ENCODE measurements around the gene VASH1. TPM values are rescaled to one million over a fixed set of nuclear protein-coding genes. Genes with fewer than 3 reads are reported as not detected.
A peak's percentile ranks its signal among the peaks of the same experiment; 100 is the strongest.

Gene VASH1
- total RNA-seq, 1 donor from 2014 or later: 13.6 TPM

- Histone ChIP-seq H3K79me2 (ENCODE audit: insufficient read depth, low read length) (no peaks in the 10 kb centered on the region), H3K36me3 (ENCODE audit: insufficient read depth, low read length) (no peaks in the 10 kb centered on the region), H3K9ac (ENCODE audit: low read length) (no peak overlapping the region), H3K4me1 (ENCODE audit: insufficient read depth, low read length) (no peaks in the 10 kb centered on the region), H4K20me1 (ENCODE audit: insufficient read depth, low read length) (no peaks in the 10 kb centered on the region), H3K27me3 (ENCODE audit: insufficient read depth, low read length) (peaks cover 7% of the 10 kb centered on the region), H3K4me2 (ENCODE audit: low read length) (peak overlapping the region; percentile 65), H2AFZ (ENCODE audit: low read depth, low read length) (peak overlapping the region; percentile 56), H3K4me3 (ENCODE audit: insufficient read depth, low read depth, low read length) (peak overlapping the region; percentile 10), H3K27ac (ENCODE audit: low read depth, low read length) (no peak overlapping the region), H3K9me3 (ENCODE audit: insufficient read depth, low read depth, low read length) (no peaks in the 10 kb centered on the region)
- Mint-ChIP-seq H3K4me1 (ENCODE audit: low read depth, unreplicated experiment) (peaks cover 6% of the 10 kb centered on the region), H3K36me3 (ENCODE audit: low read depth, unreplicated experiment) (no peaks in the 10 kb centered on the region), H3K4me3 (ENCODE audit: unreplicated experiment) (no peak overlapping the region), H3K27me3 (ENCODE audit: low read depth, unreplicated experiment) (peaks cover 21% of the 10 kb centered on the region), H3K27ac (ENCODE audit: unreplicated experiment) (no peak overlapping the region), H3K9me3 (ENCODE audit: unreplicated experiment) (peaks cover 5% of the 10 kb centered on the region)
- TF ChIP-seq CTCF (IDR thresholded peaks at IDR 0.05; ENCODE audit: insufficient read depth, low read depth, low read length): no peak
- TF ChIP-seq EZH2 (IDR thresholded peaks at IDR 0.05; ENCODE audit: insufficient read depth, low read length): no peak
- FAIRE-seq: no peak
- DNase-seq (ENCODE audit: low read depth): no peak
Measured at GRCh38 chr14:76827696-76828296, 66.5 kb downstream of the VASH1 start.

GRCh38 chr14:76828339-76829012, 67.2 kb downstream of the VASH1 start:
- Histone ChIP-seq H3K9ac (ENCODE audit: low read length) (no peak overlapping the region), H3K36me3 (ENCODE audit: insufficient read depth, low read length) (no peaks in the 10 kb centered on the region), H4K20me1 (ENCODE audit: insufficient read depth, low read length) (no peaks in the 10 kb centered on the region), H3K79me2 (ENCODE audit: insufficient read depth, low read length) (no peaks in the 10 kb centered on the region), H3K4me3 (ENCODE audit: insufficient read depth, low read depth, low read length) (peak overlapping the region; percentile 10), H3K9me3 (ENCODE audit: insufficient read depth, low read depth, low read length) (no peaks in the 10 kb centered on the region), H3K4me2 (ENCODE audit: low read length) (peak overlapping the region; percentile 65), H3K27me3 (ENCODE audit: insufficient read depth, low read length) (peaks cover 7% of the 10 kb centered on the region), H3K27ac (ENCODE audit: low read depth, low read length) (no peak overlapping the region), H2AFZ (ENCODE audit: low read depth, low read length) (peak overlapping the region; percentile 56), H3K4me1 (ENCODE audit: insufficient read depth, low read length) (no peaks in the 10 kb centered on the region)
- FAIRE-seq: no peak
- TF ChIP-seq CTCF (IDR thresholded peaks at IDR 0.05; ENCODE audit: insufficient read depth, low read depth, low read length) (no peak), EZH2 (IDR thresholded peaks at IDR 0.05; ENCODE audit: insufficient read depth, low read length) (no peak)
- no peak overlapping the region for H3K4me3 Mint-ChIP-seq (ENCODE audit: unreplicated experiment)
- DNase-seq (ENCODE audit: low read depth): no peak
- H3K36me3 Mint-ChIP-seq (ENCODE audit: low read depth, unreplicated experiment): no peaks in the 10 kb centered on the region
- peaks cover 5% of the 10 kb centered on the region for H3K9me3 Mint-ChIP-seq (ENCODE audit: unreplicated experiment)
- H3K27ac Mint-ChIP-seq (ENCODE audit: unreplicated experiment): no peak overlapping the region
- peaks cover 6% of the 10 kb centered on the region for H3K4me1 Mint-ChIP-seq (ENCODE audit: low read depth, unreplicated experiment)
- peaks cover 21% of the 10 kb centered on the region for H3K27me3 Mint-ChIP-seq (ENCODE audit: low read depth, unreplicated experiment)

DNA sequence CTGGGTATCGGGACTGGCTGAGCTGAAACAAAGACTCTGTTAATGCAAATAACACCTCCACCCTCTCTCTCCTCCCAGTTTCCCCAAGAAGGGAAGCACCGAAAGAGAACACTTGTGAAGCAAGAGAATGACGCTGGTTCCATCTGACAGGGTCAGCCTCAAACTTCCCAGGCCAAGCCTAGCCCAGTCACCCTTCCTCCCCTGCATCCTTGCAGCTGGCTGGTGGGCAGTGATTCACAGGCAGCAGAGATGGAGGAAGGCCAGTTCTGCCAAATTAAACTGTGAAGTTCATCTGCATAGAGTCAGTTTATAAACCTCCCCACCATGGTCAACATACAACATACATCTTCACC, 67.7 kb downstream of the VASH1 start:
- Histone ChIP-seq H3K4me1 (ENCODE audit: insufficient read depth, low read length) (no peaks in the 10 kb centered on the region), H3K9ac (ENCODE audit: low read length) (no peak overlapping the region), H3K79me2 (ENCODE audit: insufficient read depth, low read length) (no peaks in the 10 kb centered on the region), H3K4me3 (ENCODE audit: insufficient read depth, low read depth, low read length) (no peak overlapping the region), H2AFZ (ENCODE audit: low read depth, low read length) (no peak overlapping the region), H3K27ac (ENCODE audit: low read depth, low read length) (no peak overlapping the region), H3K9me3 (ENCODE audit: insufficient read depth, low read depth, low read length) (no peaks in the 10 kb centered on the region), H4K20me1 (ENCODE audit: insufficient read depth, low read length) (no peaks in the 10 kb centered on the region), H3K4me2 (ENCODE audit: low read length) (no peak overlapping the region), H3K27me3 (ENCODE audit: insufficient read depth, low read length) (peaks cover 7% of the 10 kb centered on the region), H3K36me3 (ENCODE audit: insufficient read depth, low read length) (no peaks in the 10 kb centered on the region)
- FAIRE-seq: no peak
- peaks cover 5% of the 10 kb centered on the region for H3K9me3 Mint-ChIP-seq (ENCODE audit: unreplicated experiment)
- no peak overlapping the region for H3K4me3 Mint-ChIP-seq (ENCODE audit: unreplicated experiment)
- no peak overlapping the region for H3K27ac Mint-ChIP-seq (ENCODE audit: unreplicated experiment)
- H3K4me1 Mint-ChIP-seq (ENCODE audit: low read depth, unreplicated experiment): peaks cover 6% of the 10 kb centered on the region
- DNase-seq (ENCODE audit: low read depth): no peak
- peaks cover 21% of the 10 kb centered on the region for H3K27me3 Mint-ChIP-seq (ENCODE audit: low read depth, unreplicated experiment)
- H3K36me3 Mint-ChIP-seq (ENCODE audit: low read depth, unreplicated experiment): no peaks in the 10 kb centered on the region
- no peak for TF ChIP-seq EZH2 (IDR thresholded peaks at IDR 0.05; ENCODE audit: insufficient read depth, low read length)
- TF ChIP-seq CTCF (IDR thresholded peaks at IDR 0.05; ENCODE audit: insufficient read depth, low read depth, low read length): no peak
